Subcutaneous adipose tissue (tissue), 4 donors: ENCODE data around the gene MAGI1. TPM values are rescaled to one million over a fixed set of nuclear protein-coding genes. Genes with fewer than 3 reads are reported as not detected.

Source experiments
- total RNA-seq, 4 donors: library from RNA; depleted of rRNA; stranded (reverse); fragments of >200 nt; gene quantifications; one replicate each; pipeline ENCODE4 v1.1.0, GENCODE V29; 2016
- TF ChIP-seq, protein P1 (sequence below): fragments of 450-650 bp; IDR thresholded peaks from one replicate; pipeline ENCODE4 v1.5.1; 2016; ENCODE audit warnings: low read depth, mild to moderate bottlenecking, control low read depth, antibody characterized with exemption, moderate library complexity

The MAGI1 gene
- total RNA-seq, 4 donors from 2014 or later = 15.3 to 56.9 (median 35.4) TPM

DNA sequence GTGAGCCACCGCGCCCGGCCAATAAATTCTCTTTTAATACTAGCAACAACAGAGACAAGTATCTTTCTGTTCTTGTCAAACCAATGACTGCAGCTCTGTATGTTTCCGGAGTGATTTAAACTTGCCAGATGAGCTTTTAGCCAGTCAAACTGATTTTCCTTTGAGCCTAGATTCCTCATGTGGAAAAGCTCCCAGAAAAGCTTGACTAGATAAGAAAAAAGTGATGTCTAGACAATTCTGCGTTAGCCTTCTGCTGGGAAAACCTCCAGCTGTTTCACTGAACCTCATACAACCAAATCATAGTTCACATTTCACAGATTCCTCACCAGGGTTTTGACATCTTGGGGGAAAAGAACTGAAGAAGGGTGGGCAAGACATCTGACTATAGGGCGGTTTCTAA is 78.6 kb downstream of the MAGI1 start:
- TF ChIP-seq, protein P1, sequence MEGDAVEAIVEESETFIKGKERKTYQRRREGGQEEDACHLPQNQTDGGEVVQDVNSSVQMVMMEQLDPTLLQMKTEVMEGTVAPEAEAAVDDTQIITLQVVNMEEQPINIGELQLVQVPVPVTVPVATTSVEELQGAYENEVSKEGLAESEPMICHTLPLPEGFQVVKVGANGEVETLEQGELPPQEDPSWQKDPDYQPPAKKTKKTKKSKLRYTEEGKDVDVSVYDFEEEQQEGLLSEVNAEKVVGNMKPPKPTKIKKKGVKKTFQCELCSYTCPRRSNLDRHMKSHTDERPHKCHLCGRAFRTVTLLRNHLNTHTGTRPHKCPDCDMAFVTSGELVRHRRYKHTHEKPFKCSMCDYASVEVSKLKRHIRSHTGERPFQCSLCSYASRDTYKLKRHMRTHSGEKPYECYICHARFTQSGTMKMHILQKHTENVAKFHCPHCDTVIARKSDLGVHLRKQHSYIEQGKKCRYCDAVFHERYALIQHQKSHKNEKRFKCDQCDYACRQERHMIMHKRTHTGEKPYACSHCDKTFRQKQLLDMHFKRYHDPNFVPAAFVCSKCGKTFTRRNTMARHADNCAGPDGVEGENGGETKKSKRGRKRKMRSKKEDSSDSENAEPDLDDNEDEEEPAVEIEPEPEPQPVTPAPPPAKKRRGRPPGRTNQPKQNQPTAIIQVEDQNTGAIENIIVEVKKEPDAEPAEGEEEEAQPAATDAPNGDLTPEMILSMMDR = no peak

DNA sequence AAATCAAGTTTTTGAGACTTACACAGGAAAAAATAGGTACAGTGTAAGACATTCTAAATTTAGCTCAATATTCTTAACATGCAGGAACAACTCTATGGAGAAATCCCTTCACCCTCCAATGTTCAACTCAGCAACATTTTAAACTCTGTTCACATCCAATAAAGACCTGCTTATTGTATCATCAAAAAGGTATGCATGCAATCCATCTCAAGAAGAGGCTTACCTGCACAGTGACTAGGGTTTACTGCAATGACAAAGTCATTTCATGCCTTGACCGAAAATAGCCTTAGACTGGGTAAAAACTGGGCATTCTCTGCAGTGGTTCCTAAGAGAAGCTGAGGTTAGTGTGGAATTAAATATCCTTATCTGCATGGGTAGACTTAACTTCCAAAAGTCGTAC is 80.5 kb downstream of the MAGI1 start:
- TF ChIP-seq, protein P1 = no peak

DNA sequence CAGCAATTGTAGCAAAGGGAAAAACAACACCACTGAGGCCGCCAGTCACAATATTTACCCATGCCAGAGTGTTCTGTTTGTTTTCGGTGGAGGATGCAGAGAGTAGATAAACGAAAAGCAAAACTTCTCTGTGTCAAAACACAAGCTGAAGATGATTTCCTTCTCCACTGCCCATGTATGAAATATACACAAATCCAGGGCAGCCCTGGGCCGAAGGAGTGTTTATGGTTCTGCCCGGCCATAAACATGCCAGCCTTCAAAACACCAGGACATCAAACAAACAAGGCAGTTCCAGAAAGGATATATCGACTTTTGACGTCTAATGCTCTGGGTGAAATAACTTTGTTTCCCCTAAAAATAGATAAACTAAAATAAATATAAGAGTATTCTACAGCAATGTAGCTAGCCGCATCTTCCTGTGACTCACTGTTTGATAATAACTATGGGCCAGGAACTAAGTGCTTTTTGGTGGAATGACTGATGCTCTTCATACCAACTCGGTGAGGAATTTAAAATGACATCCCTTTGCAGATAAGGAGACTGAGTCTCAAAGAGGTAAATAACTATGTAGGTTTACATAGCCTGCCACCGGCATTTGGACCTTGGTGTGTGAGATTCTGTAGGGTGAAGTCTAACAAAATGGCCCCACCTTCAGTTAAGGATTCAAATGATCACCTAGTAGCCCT is 82.8 kb downstream of the MAGI1 start:
- TF ChIP-seq, protein P1 = no peak

DNA sequence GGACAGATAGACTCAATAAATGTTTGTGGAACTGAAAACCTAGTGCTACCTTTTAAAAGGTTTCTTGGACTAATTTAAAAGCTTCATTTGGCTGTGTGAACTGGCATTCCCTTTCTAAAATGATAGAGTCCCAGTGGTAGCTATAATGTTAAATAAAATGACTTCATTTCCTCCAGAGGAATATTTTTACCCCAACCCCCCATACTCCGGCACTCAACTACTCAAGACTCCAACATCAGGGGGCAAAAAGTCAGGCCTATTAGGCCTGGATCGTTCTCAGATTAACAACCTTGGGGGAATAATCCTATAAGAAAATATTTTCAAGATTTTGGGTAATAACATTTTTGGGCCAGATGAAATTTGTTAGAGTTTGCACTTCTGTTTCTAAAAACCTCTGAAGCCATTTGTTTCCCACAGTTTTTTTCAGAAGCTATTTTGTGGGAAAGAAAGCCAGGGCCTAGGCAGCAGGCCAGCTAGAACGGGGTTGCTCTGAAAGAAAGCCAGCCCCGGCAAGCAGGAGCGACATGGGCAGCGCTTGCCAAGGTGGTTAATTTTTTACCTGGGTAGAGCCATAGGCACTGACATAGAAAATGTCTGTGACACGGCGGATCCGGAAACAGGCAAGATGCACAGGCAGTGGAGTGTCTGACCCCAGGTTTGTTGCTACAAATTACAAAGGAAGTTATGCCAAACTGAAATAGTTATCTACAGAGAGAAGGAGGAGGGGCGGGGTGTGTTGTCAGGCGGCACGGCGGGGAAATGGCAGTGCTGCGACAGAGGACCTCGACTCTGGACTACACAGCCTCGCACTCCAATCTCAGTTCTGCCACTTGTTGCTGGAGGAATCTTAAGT is 84.6 kb downstream of the MAGI1 start:
- TF ChIP-seq, protein P1 = no peak

DNA sequence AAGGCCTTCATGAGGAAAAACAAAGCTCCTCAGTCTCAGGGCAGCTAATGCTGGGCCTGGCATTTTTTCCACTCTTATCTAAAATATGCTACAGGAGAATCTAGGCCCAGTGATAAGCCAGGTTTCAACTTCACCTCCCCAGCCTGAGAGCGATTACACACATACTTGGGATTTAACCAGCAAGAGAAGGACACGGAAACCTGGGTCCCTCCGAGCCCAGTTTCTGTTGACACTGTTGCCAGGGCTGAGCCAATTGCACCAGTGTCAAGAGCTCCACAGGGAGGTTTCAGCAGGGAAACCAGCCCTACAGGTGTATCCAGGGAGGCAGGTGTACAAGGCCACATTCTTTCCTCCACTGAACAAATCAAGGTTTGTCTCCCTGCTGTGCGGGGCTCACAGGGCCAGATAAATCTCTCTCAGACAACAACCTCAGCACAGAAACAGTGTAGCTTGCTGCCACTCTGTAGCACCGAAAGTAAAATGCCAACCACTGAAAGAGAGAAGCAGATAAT is 85.4 kb downstream of the MAGI1 start:
- TF ChIP-seq, protein P1 = no peak

DNA sequence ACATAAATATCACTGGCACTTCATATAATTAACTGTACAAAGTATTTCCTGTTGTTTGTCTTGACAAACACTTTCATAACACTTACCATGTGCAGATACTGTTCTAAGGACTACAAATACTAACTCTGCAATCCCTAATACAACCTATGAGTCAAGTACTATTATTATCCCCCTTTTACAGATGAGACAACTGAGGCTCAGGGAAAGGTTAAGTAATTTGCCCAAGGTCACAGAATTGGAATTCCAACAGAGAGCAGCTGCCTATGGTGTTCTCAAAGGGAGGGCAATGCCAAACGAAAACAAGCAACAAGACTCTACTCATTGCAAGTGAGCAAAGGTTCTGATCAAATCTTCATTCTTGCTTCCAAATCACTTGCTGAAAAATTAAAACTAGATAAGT is 85.9 kb downstream of the MAGI1 start:
- TF ChIP-seq, protein P1 = no peak

DNA sequence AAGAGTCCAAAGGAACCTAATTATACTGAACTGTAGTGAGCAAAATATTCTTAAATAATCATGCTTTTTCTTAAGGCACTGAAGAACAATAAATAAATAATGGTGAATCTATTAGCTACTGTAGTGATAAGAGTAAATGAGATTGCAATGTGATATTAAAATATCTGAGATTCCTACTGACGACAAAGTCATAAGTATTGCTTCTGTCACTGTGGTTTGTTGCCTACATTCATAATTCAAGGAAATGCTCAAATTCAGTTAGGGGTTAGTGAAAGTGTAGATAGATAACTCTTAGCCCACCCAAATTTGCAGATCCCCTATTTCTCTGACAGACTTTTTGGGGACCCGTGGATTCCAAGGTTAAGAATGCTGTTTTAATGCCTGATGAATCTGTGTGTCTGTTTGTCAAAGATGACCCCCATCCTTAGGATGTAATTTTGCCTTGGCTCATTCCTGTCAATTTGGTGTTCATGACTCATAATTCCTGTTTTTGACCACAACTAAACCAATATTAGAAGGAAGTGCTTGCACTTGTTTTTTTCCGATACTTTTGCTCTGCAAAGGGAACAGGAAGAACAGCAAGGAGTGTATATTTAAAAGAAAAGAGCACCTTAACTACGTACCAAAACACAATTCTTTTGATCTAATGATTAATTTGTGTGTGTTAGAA is 86.7 kb downstream of the MAGI1 start:
- TF ChIP-seq, protein P1 = no peak
